Stimulated activated CD8-positive, alpha-beta memory T cell treated with anti-CD3 and anti-CD28 coated beads, Interleukin-2, amount 100 ng/mL, for 48 hours (primary cell): ENCODE data around the gene SAP30BP.

Experiments used
- DNase-seq, 2 donors: peaks; one replicate each; pipeline ENCODE4 v3.0.0-alpha.2; 2020; ENCODE audit warnings: low read depth in 2 of 2

SAP30BP gene

GRCh38 chr17:75666959-75667790, at the start of gene SAP30BP, which contains the start of gene RECQL5:
Gene SAP30BP (plus strand): TSS chr17:75667338. CDS start chr17:75667373, 35 bp downstream.
Gene RECQL5 (minus strand): TSS chr17:75667154. CDS start chr17:75666557, 597 bp downstream.
- DNase-seq, result peak; percentile 93 to 97

- DNase-seq, result no peak
These were observed 49.5 kb upstream of the SAP30BP start for GRCh38 chr17:75617675-75618074.

DNA sequence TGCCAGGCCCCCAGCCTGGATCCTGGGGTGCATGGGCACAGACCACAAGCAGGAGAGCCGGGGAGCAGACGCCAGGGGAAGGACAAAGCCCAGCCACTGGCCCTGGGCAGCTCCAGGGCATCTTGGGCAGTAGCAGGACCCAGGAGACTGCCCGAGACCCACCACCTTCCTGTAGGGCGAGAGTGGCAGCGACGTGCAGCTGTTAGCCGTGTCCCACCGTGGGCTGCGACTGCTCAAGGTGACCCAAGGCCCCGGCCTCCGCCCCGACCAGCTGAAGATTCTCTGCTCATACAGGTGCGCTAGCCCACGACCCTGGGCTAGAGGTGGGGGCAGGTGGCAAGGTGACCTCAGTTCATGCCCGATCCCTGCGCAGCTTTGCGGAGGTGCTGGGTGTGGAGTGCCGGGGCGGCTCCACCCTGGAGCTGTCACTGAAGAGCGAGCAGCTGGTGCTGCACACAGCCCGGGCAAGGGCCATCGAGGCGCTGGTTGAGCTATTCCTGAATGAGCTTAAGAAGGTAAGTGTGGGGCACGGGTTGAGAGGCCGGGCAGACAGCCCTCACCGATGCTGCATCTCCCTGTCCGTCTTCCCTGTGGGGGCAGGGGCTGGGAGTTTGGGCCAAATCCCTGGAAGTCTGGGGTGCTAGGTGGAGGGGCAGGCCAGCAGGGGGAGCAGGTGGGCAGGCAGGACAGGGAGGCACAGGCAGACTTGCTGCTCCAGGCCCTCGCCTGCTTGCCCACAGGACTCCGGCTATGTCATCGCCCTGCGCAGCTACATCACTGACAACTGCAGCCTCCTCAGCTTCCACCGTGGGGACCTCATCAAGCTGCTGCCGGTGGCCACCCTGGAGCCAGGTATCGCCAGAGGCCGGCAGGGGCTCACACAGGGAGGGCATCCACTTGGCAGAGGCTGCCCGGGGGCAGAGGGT, 47.4 kb upstream of the SAP30BP start:
- peak; percentile 14 to 20 for DNase-seq

- DNase-seq, result no peak
These were observed 45.6 kb upstream of the SAP30BP start for GRCh38 chr17:75621489-75621888.

GRCh38 chr17:75622076-75622475, 45.1 kb upstream of the SAP30BP start:
- no peak for DNase-seq

DNA sequence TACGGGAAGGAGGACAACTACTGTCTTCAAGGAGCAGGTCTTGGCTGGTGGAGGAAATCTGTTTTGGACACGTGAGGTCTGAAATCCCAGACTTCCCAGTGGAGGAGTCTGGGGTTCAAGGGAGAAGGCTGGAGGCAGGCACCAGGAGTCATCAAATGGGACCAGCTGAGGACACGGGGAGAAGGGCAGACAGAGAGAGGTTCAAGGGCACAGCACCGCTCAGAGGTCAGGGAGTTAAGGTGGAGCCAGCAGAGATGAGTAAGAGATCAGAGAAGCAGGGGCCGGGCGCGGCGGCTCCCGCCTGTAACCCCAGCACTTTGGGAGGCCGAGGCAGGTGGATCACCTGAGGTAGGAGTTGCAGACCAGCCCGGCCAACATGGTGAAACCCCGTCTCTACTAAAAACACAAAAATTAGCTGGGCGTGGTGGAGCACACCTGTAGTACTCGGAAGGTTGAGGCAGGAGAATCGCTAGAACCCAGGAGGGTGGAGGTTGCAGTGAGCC, 44.3 kb upstream of the SAP30BP start:
- DNase-seq, result no peak

DNA sequence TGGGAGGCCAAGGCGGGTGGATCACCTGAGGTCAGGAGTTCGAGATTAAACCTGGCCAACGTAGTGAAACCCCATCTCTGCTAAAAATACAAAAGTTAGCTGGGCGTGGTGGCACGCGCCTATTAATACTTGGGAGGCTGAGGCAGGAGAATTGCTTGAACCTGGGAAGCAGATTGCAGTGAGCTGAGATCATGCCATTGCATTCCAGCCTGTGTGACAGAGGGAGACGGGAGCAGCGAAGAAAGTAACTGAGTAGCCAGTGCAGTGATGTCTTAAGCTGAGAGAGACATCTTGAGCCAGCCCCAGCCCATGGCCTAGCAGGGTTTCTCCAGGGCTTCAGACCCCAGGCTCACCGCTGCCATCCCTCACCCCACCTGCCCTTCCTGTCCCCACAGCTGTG, 43.8 kb upstream of the SAP30BP start:
- DNase-seq, result no peak

- DNase-seq, result no peak
These were observed 43.1 kb upstream of the SAP30BP start for GRCh38 chr17:75624021-75624420.

DNA sequence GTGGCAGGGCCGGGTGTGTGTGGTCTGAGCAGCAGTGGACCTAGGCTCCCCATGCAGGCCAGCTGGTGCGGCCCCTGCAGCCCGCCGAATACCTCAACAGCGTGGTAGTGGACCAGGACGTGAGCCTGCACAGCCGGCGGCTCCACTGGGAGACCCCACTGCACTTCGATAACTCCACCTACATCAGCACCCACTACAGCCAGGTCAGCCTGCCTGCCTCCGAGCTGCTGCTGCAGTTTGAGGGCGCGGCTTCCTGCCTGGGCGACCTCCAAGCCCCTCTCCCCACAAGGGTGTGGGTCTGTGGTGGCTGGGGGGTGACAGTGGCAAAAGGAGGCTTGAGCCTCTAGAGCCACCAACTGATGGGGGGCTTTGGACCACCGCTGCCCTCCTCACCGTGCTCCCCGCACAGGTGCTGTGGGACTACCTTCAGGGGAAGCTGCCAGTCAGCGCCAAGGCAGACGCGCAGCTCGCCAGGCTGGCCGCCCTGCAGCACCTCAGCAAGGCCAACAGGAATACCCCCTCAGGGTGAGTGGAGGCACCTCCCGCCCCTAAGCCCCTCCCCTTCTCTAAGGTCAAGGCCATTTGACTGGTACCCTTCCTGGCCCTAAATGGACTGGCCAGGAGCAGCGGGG, 42.3 kb upstream of the SAP30BP start:
- no peak for DNase-seq

- DNase-seq, result peak in 1 of 2 donors; percentile 12
These were observed 41.2 kb upstream of the SAP30BP start for GRCh38 chr17:75625813-75626486.

DNA sequence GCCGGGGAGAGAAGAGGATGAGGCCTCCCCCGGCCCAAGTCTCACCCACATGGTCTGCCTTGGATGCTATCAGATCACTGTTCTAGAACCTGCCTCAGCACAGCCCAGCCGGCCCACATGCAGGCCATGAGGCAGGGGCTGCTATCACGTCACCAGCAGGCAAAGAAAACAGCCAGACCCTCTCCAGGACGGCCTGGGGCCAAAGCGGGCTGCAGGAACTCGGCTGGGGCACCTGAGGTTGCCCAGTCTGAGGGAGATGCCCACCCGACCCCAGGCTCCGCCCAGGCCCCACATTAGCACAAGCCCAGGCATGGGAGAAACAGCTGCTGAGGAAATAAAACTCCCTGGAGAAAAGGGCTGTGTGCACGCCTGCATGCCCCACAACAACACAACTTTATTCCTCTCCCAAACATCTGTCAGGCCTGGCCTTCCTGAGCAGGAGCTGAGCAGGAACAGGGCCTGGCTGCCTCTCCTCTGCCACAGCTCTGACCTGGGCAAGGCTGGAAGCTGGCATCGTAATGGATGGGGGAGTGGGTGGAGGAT, 40.6 kb upstream of the SAP30BP start:
- no peak for DNase-seq

DNA sequence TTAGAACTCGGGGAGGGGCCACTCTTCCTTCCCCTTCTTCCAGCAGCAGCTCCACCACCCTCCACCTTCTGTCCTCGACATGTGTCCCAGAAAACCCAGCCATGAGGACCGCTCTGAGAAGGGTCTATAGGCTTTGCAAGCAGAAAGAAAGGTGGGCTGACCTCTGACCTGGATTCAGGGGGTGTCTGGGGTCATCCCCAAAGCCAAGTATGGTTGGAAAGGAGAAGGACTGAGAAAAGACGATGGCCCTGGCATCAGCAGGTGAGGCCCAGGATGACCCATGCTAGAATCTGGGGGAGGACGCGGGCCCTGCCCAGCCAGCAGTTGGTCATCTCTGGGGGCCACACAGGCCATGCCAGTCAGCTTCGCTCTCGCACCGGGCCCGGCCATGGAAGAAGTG, 40.0 kb upstream of the SAP30BP start:
- no peak for DNase-seq

GRCh38 chr17:75628425-75628824, 38.7 kb upstream of the SAP30BP start:
- no peak for DNase-seq

GRCh38 chr17:75629157-75629556, 38.0 kb upstream of the SAP30BP start:
- no peak for DNase-seq

- no peak for DNase-seq
These were observed 36.8 kb upstream of the SAP30BP start for GRCh38 chr17:75630071-75630917.

- no peak for DNase-seq
These were observed 35.8 kb upstream of the SAP30BP start for GRCh38 chr17:75631353-75631752.

DNA sequence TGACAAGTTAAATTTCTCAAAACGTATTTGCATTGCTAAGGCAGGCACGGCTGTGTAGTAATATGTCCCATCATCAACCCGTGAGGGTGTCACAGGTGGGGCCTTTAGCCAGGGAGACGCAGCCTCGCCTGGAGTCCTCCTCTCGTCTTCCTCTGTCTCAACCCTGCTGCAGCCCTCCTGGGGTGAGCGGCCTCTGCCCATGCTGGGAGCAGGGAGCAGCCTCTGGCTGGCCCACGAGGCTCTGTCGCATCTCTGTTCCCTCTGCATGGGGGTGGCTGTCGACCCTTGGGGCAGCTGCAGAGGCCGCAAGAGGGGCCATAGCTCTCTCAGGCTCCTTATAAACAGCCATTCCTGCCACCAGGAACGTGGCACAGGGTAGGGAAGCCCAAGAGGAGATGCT, 34.7 kb upstream of the SAP30BP start:
- no peak for DNase-seq

GRCh38 chr17:75632863-75633485, 34.2 kb upstream of the SAP30BP start, which contains the start of gene SMIM5:
Gene SMIM5 (plus strand): TSS chr17:75633434. CDS start chr17:75640202, 6,768 bp downstream.
- DNase-seq, result peak; percentile 75 to 76
